GM21526 (cell line): ENCODE data around the gene CILP.

Experiments used
- ATAC-seq: cut with Tn5 transposase; IDR thresholded peaks from one replicate; pipeline ENCODE4 v1.9.1; 2021; ENCODE audit warnings: moderate library complexity; ENCODE audit not compliant: unreplicated experiment, low FRiP score

The CILP gene

GRCh38 chr15:65164139-65164538, 47.1 kb downstream of the CILP start:
- no peak for ATAC-seq

- ATAC-seq, result no peak
Observed at GRCh38 chr15:65163041-65163440, 48.2 kb downstream of the CILP start.

- no peak for ATAC-seq
Observed at GRCh38 chr15:65156692-65157091, 54.6 kb downstream of the CILP start.

- ATAC-seq, result no peak
Observed at GRCh38 chr15:65154720-65155119, 56.6 kb downstream of the CILP start.

GRCh38 chr15:65147902-65148301, 63.4 kb downstream of the CILP start:
- ATAC-seq, result no peak

- ATAC-seq, result no peak
Observed at GRCh38 chr15:65146438-65146837, 64.8 kb downstream of the CILP start.
